DOHH2 (cell line): ENCODE measurements around the gene RPTOR.

Experiments
- H3F3A ChIP-seq: fragments of 200-600 bp; sonication (generic), shearing (Covaris generic); 2 replicates; pipeline ENCODE4 v1.6.0; 2016; ENCODE audit warnings: antibody characterized with exemption, mild to moderate bottlenecking; ENCODE audit not compliant: control insufficient read depth, insufficient read depth
- H3K27ac ChIP-seq: fragments of 200-600 bp; sonication (generic); 2 replicates; pipeline ENCODE4 v1.5.1; 2014; ENCODE audit warnings: low read depth, mild to moderate bottlenecking, low read length, moderate library complexity
- H3K27me3 ChIP-seq: fragments of 200-600 bp; sonication (generic); 2 replicates; pipeline ENCODE4 v1.6.1; 2014; ENCODE audit warnings: mild to moderate bottlenecking, low read length, mixed read lengths; ENCODE audit not compliant: control insufficient read depth
- H3K36me3 ChIP-seq: fragments of 200-600 bp; sonication (generic); 2 replicates; pipeline ENCODE4 v1.6.1; 2014; ENCODE audit warnings: mild to moderate bottlenecking, low read length, moderate library complexity, mixed read lengths; ENCODE audit not compliant: control insufficient read depth
- H3K4me1 ChIP-seq: fragments of 200-600 bp; sonication (generic); 2 replicates; pipeline ENCODE4 v1.6.1; 2014; ENCODE audit warnings: mild to moderate bottlenecking, low read length, mixed read lengths; ENCODE audit not compliant: control insufficient read depth
- H3K4me2 ChIP-seq: fragments of 200-600 bp; sonication (generic); 2 replicates; pipeline ENCODE4 v1.6.0; 2014; ENCODE audit warnings: mild to moderate bottlenecking, low read length, moderate library complexity
- H3K4me3 ChIP-seq: fragments of 200-600 bp; sonication (generic); 2 replicates; pipeline ENCODE4 v1.5.1; 2014; ENCODE audit warnings: mild to moderate bottlenecking, low read length, mixed read lengths
- H3K79me2 ChIP-seq: fragments of 200-600 bp; sonication (generic); 2 replicates; pipeline ENCODE4 v1.6.1; 2014; ENCODE audit warnings: mild to moderate bottlenecking, low read length, mixed read lengths; ENCODE audit not compliant: control insufficient read depth
- H3K9me2 ChIP-seq: fragments of 200-600 bp; sonication (generic); replicated peaks from 2 replicates; pipeline ENCODE4 v1.6.1; 2014; ENCODE audit warnings: mild to moderate bottlenecking, low read length, mixed read lengths; ENCODE audit not compliant: control insufficient read depth
- H3K9me3 ChIP-seq: fragments of 200-600 bp; sonication (generic); 2 replicates; pipeline ENCODE4 v1.6.1; 2014; ENCODE audit warnings: antibody characterized with exemption, low read length, mixed read lengths; ENCODE audit not compliant: control insufficient read depth, insufficient read depth
- H4K20me1 ChIP-seq: fragments of 200-600 bp; sonication (generic); 2 replicates; pipeline ENCODE4 v1.6.0; 2014; ENCODE audit warnings: low read depth, mild to moderate bottlenecking, antibody characterized with exemption, low read length, moderate library complexity; ENCODE audit not compliant: control insufficient read depth, insufficient read depth
- EZH2phosphoT487 ChIP-seq: fragments of 200-600 bp; sonication (generic); IDR thresholded peaks from 2 replicates; pipeline ENCODE4 v1.6.1; 2017; ENCODE audit warnings: borderline replicate concordance, mild to moderate bottlenecking, antibody characterized with exemption, low read length, moderate library complexity, mixed read lengths
- TF ChIP-seq, protein P1 (sequence below): fragments of 200-600 bp; sonication (generic); IDR thresholded peaks from one replicate; pipeline ENCODE4 v1.5.1; 2014; ENCODE audit warnings: antibody characterized with exemption, mild to moderate bottlenecking, low read depth, low read length; ENCODE audit not compliant: poor library complexity, severe bottlenecking

The RPTOR gene

DNA sequence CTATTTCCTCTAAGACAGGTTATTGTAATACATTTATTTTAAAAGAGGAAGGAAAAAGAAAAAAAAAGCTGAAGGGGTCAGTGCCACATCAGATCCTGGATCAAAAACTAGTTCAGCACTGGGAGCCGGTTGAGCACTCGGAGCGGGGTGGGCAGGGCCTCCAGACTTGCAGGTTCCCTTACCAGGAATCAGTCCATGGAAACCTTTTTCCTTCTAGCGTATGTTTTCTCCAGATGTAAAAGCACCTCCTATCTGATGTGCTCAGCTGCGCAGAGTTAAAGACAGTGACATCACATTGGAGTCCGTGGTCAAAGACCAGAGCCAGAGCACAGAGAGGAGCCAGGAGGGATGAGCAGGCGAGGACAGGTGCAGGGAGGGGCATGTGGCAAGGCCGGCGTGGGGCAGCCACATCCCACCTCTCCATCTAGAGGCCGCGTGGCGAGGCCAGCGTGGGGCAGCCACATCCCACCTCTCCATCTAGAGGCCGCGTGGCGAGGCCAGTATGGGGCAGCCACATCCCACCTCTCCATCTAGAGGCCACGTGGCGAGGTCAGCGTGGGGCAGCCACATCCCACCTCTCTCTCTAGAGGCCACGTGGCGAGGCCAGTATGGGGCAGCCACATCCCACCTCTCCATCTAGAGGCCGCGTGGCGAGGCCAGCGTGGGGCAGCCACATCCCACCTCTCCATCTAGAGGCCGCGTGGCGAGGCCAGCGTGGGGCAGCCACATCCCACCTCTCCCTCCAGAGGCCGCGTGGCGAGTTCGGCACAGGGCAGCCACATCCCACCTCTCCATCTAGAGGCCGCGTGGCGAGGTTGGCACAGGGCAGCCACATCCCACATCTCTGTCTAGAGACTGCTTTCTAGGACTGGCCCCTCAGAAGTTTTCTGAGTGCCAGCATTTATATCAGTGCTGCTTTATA lies 280.2 kb downstream of the RPTOR start:
- H4K20me1 ChIP-seq, result no peaks in the 10 kb centered on the region

GRCh38 chr17:80825471-80826345 lies 281.1 kb downstream of the RPTOR start:
- TF ChIP-seq, protein P1, sequence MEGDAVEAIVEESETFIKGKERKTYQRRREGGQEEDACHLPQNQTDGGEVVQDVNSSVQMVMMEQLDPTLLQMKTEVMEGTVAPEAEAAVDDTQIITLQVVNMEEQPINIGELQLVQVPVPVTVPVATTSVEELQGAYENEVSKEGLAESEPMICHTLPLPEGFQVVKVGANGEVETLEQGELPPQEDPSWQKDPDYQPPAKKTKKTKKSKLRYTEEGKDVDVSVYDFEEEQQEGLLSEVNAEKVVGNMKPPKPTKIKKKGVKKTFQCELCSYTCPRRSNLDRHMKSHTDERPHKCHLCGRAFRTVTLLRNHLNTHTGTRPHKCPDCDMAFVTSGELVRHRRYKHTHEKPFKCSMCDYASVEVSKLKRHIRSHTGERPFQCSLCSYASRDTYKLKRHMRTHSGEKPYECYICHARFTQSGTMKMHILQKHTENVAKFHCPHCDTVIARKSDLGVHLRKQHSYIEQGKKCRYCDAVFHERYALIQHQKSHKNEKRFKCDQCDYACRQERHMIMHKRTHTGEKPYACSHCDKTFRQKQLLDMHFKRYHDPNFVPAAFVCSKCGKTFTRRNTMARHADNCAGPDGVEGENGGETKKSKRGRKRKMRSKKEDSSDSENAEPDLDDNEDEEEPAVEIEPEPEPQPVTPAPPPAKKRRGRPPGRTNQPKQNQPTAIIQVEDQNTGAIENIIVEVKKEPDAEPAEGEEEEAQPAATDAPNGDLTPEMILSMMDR, result no peak
- no peak for TF ChIP-seq EZH2phosphoT487
- Histone ChIP-seq H3K36me3 (peaks cover 25% of the 10 kb centered on the region), H3K27ac (no peak overlapping the region), H3K4me2 (no peak overlapping the region), H3K4me3 (no peak overlapping the region), H3K79me2 (no peaks in the 10 kb centered on the region), H3K27me3 (no peaks in the 10 kb centered on the region), H3K9me2 (no peaks in the 10 kb centered on the region), H3F3A (no peaks in the 10 kb centered on the region), H4K20me1 (no peaks in the 10 kb centered on the region), H3K4me1 (peaks cover 12% of the 10 kb centered on the region), H3K9me3 (no peaks in the 10 kb centered on the region)

More for the DNA sequence above, 280.2 kb downstream of the RPTOR start:
- no peak overlapping the region for H3K4me3 ChIP-seq
- no peaks in the 10 kb centered on the region for H3K27me3 ChIP-seq
- peaks cover 25% of the 10 kb centered on the region for H3K36me3 ChIP-seq
- no peak for TF ChIP-seq EZH2phosphoT487
- TF ChIP-seq, protein P1, result no peak
- no peaks in the 10 kb centered on the region; the same call in 1 of the 2 replicates for H3K79me2 ChIP-seq
- no peaks in the 10 kb centered on the region for H3K9me2 ChIP-seq
- no peak overlapping the region for H3K27ac ChIP-seq
- no peak overlapping the region for H3K4me2 ChIP-seq
- H3K9me3 ChIP-seq, result no peaks in the 10 kb centered on the region
- no peaks in the 10 kb centered on the region for H3F3A ChIP-seq
- H3K4me1 ChIP-seq, result peaks cover 12% of the 10 kb centered on the region

GRCh38 chr17:80826346-80826954 lies 281.8 kb downstream of the RPTOR start:
- Histone ChIP-seq H3K79me2 (no peaks in the 10 kb centered on the region), H3F3A (no peaks in the 10 kb centered on the region), H3K4me3 (no peak overlapping the region), H3K4me1 (peaks cover 12% of the 10 kb centered on the region), H3K9me3 (no peaks in the 10 kb centered on the region), H3K9me2 (no peaks in the 10 kb centered on the region), H4K20me1 (no peaks in the 10 kb centered on the region), H3K4me2 (no peak overlapping the region), H3K27ac (no peak overlapping the region), H3K27me3 (no peaks in the 10 kb centered on the region), H3K36me3 (peaks cover 25% of the 10 kb centered on the region)
- no peak for TF ChIP-seq EZH2phosphoT487
